ENCODE results near the gene LAMC1.

Gene LAMC1

DNA sequence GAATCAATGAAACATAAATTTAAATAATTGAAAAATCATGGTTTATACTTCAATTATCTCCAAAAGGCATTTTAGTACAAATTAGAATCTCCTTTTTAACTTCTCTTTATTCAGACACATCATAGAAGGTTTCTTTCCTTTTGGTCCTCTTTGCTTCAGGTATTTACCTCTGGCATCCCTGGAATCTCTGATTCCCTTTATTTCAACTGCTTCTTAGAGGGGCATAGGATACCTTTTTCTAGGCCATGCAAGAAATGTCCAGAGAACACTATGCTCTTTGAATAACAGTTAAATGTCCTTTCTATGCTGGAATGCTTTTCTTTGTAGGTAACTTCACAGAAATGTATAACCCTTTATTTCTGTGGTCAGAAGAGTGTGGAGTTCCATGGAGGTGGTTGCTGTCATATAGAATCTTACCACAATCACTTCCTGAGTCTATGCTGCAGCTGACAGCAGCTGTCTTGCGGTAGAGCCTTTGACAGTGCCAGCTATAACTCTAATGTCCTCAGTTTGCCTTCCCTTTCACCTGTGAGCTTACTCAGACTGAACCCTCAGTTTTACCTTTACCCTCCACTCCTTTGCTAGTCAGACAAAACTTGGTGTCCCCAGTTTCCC, 171.4 kb downstream of the LAMC1 start:
- no peak for DNase-seq (ENCODE audit: low spot score)

DNA sequence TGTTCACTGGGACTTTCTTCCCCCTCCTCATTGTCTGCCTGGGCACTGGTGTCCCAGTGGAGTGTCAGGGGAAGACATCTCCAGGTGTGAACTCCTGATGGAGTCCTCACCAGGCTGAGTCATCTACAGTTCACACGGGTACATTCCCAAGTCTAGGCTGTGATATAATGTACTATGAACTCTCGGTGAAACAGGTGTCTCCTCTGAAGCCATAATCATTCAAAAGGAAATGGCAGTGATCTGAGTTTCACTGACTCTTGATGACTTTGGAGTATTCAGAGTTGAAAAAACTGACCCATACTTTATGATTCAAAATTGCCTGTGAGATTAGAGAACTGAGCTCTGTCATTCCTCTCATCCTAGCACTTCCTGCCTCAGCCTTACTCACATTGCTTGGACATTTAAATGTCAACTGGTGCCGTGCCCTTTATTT, 171.9 kb downstream of the LAMC1 start:
- DNase-seq (ENCODE audit: low spot score) = no peak

All from AG20443 (cell line).